ENCODE data around the gene CCDC152.
"Not testable (repeated sequence)": the region's sequence is repeated elsewhere in the genome, so short reads cannot be mapped to it uniquely, and the experiment has no call there.

CCDC152 gene

GRCh38 chr5:42816546-42816945 is 59.9 kb downstream of the CCDC152 start:
- not testable (repeated sequence) for DNase-seq

- DNase-seq: no peak
These were observed 63.1 kb downstream of the CCDC152 start for GRCh38 chr5:42819745-42820144.

GRCh38 chr5:42822548-42822947 is 65.9 kb downstream of the CCDC152 start:
- no peak for DNase-seq

GRCh38 chr5:42824347-42824976 is 67.8 kb downstream of the CCDC152 start:
- DNase-seq: no peak

GRCh38 chr5:42825422-42826148 is 69.0 kb downstream of the CCDC152 start:
- DNase-seq: no peak

- no peak for DNase-seq
These were observed 70.3 kb downstream of the CCDC152 start for GRCh38 chr5:42826757-42827515.

GRCh38 chr5:42828671-42829070 is 72.1 kb downstream of the CCDC152 start:
- DNase-seq: no peak

- DNase-seq: no peak
These were observed 74.3 kb downstream of the CCDC152 start for GRCh38 chr5:42830924-42831323.

- no peak for DNase-seq
These were observed 75.4 kb downstream of the CCDC152 start for GRCh38 chr5:42832060-42832459.

- no peak for DNase-seq
These were observed 79.6 kb downstream of the CCDC152 start for GRCh38 chr5:42836070-42836769.

- no peak for DNase-seq
These were observed 81.0 kb downstream of the CCDC152 start for GRCh38 chr5:42837601-42838000.

- no peak for DNase-seq
These were observed 82.6 kb downstream of the CCDC152 start for GRCh38 chr5:42839196-42839595.

GRCh38 chr5:42840269-42840668 is 83.7 kb downstream of the CCDC152 start:
- DNase-seq: no peak

- no peak for DNase-seq
These were observed 84.4 kb downstream of the CCDC152 start for GRCh38 chr5:42840842-42841567.

GRCh38 chr5:42842921-42843641 is 86.5 kb downstream of the CCDC152 start:
- no peak for DNase-seq

GRCh38 chr5:42843675-42844292 is 87.2 kb downstream of the CCDC152 start:
- DNase-seq: no peak

- DNase-seq: not testable (repeated sequence)
These were observed 87.8 kb downstream of the CCDC152 start for GRCh38 chr5:42844408-42844807.

- no peak for DNase-seq
These were observed 91.9 kb downstream of the CCDC152 start for GRCh38 chr5:42848545-42848944.

GRCh38 chr5:42851481-42851880 is 94.9 kb downstream of the CCDC152 start:
- no peak for DNase-seq
